Panc1 (cell line): ENCODE results near the gene JPH3.

Experiments
- TF ChIP-seq, protein P1 (sequence below): fragments of 450-650 bp; IDR thresholded peaks from 2 replicates; pipeline ENCODE4 v1.5.1; 2017; ENCODE audit warnings: mild to moderate bottlenecking
- TF ChIP-seq, protein P2 (sequence below), 2 experiments: IDR thresholded peaks; 2 replicates each; pipeline ENCODE4 v1.6.1; 2011 to 2012; ENCODE audit warnings: low read depth in 2 of 2, control low read depth in 1 of 2, low read length in 1 of 2, mild to moderate bottlenecking in 1 of 2, moderate library complexity in 1 of 2; ENCODE audit not compliant: insufficient read depth in 1 of 2

GRCh38 chr16:87634411-87634810 lies 32.1 kb downstream of the JPH3 start:
- TF ChIP-seq, protein P1, sequence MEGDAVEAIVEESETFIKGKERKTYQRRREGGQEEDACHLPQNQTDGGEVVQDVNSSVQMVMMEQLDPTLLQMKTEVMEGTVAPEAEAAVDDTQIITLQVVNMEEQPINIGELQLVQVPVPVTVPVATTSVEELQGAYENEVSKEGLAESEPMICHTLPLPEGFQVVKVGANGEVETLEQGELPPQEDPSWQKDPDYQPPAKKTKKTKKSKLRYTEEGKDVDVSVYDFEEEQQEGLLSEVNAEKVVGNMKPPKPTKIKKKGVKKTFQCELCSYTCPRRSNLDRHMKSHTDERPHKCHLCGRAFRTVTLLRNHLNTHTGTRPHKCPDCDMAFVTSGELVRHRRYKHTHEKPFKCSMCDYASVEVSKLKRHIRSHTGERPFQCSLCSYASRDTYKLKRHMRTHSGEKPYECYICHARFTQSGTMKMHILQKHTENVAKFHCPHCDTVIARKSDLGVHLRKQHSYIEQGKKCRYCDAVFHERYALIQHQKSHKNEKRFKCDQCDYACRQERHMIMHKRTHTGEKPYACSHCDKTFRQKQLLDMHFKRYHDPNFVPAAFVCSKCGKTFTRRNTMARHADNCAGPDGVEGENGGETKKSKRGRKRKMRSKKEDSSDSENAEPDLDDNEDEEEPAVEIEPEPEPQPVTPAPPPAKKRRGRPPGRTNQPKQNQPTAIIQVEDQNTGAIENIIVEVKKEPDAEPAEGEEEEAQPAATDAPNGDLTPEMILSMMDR, result no peak
- TF ChIP-seq, protein P2, sequence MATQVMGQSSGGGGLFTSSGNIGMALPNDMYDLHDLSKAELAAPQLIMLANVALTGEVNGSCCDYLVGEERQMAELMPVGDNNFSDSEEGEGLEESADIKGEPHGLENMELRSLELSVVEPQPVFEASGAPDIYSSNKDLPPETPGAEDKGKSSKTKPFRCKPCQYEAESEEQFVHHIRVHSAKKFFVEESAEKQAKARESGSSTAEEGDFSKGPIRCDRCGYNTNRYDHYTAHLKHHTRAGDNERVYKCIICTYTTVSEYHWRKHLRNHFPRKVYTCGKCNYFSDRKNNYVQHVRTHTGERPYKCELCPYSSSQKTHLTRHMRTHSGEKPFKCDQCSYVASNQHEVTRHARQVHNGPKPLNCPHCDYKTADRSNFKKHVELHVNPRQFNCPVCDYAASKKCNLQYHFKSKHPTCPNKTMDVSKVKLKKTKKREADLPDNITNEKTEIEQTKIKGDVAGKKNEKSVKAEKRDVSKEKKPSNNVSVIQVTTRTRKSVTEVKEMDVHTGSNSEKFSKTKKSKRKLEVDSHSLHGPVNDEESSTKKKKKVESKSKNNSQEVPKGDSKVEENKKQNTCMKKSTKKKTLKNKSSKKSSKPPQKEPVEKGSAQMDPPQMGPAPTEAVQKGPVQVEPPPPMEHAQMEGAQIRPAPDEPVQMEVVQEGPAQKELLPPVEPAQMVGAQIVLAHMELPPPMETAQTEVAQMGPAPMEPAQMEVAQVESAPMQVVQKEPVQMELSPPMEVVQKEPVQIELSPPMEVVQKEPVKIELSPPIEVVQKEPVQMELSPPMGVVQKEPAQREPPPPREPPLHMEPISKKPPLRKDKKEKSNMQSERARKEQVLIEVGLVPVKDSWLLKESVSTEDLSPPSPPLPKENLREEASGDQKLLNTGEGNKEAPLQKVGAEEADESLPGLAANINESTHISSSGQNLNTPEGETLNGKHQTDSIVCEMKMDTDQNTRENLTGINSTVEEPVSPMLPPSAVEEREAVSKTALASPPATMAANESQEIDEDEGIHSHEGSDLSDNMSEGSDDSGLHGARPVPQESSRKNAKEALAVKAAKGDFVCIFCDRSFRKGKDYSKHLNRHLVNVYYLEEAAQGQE (IDR thresholded peaks at IDR 0.05; ENCODE audit: insufficient read depth in 1 of 2, low read depth in 2 of 2, low read length in 1 of 2), result no peak
